Natural killer cell (primary cell): Measurements from ENCODE around the gene ITGA7. TPM values are rescaled to one million over a fixed set of nuclear protein-coding genes. Genes with fewer than 3 reads are reported as not detected.

Source experiments
- ATAC-seq, 3 donors: fragments of 150-1000 bp in 2 of 3; fragments of 200-7000 bp in 1 of 3; cut with Tn5 transposase; 1 replicate in 1 of 3; 2 replicates in 2 of 3; pipeline ENCODE4 v1.10.0; 2021; ENCODE audit warnings: mild to moderate bottlenecking in 2 of 3, moderate library complexity in 2 of 3
- DNase-seq, 2 donors: peaks; one replicate each; pipeline versions ENCODE4 v3.0.0 to v3.0.0-alpha.2; 2013 to 2021; ENCODE audit warnings: mixed read lengths in 1 of 2
- H3K27ac ChIP-seq: one replicate; pipeline ENCODE4 v1.5.1; 2013; ENCODE audit warnings: mild to moderate bottlenecking, low read length
- H3K27me3 ChIP-seq: one replicate; pipeline ENCODE4 v1.6.1; 2013; ENCODE audit warnings: low read length; ENCODE audit not compliant: control insufficient read depth, insufficient read depth
- H3K36me3 ChIP-seq: one replicate; pipeline ENCODE4 v1.6.1; 2013; ENCODE audit warnings: low read length; ENCODE audit not compliant: control insufficient read depth, insufficient read depth
- H3K4me1 ChIP-seq: one replicate; pipeline ENCODE4 v1.6.1; 2013; ENCODE audit warnings: low read length; ENCODE audit not compliant: control insufficient read depth, insufficient read depth
- H3K4me3 ChIP-seq: one replicate; pipeline ENCODE4 v1.5.1; 2013; ENCODE audit warnings: low read length
- H3K9me3 ChIP-seq: one replicate; pipeline ENCODE4 v1.6.1; 2013; ENCODE audit warnings: low read length; ENCODE audit not compliant: control insufficient read depth, insufficient read depth
- H3K27ac Mint-ChIP-seq, 2 donors: one replicate each; pipeline ENCODE4 v1.8.0; 2022; ENCODE audit warnings: mild to moderate bottlenecking in 2 of 2, mixed read lengths in 2 of 2, moderate library complexity in 1 of 2
- H3K27me3 Mint-ChIP-seq, 2 donors: one replicate each; pipeline ENCODE4 v1.8.0; 2022; ENCODE audit warnings: low read depth in 2 of 2, mixed read lengths in 2 of 2
- H3K36me3 Mint-ChIP-seq: one replicate; pipeline ENCODE4 v1.8.0; 2022; ENCODE audit warnings: mixed read lengths
- H3K4me1 Mint-ChIP-seq, 2 donors: one replicate each; pipeline ENCODE4 v1.8.0; 2022; ENCODE audit warnings: mixed read lengths in 2 of 2
- H3K4me3 Mint-ChIP-seq: one replicate; pipeline ENCODE4 v1.8.0; 2022; ENCODE audit warnings: mild to moderate bottlenecking, moderate library complexity, mixed read lengths
- H3K9me3 Mint-ChIP-seq, 2 donors: one replicate each; pipeline ENCODE4 v1.8.0; 2022; ENCODE audit warnings: mixed read lengths in 2 of 2
- CTCF ChIP-seq: fragments of 200-600 bp; IDR thresholded peaks from one replicate; pipeline ENCODE4 v1.8.0; 2022; ENCODE audit warnings: antibody characterized with exemption
- WGBS: methylation state at CpG from one replicate; pipeline ENCODE4 v1.1.7; 2013; ENCODE audit warnings: missing lambda C conversion rate; ENCODE audit not compliant: insufficient coverage; 5-methylcytosine and 5-hydroxymethylcytosine counted together
- intact Hi-C: fragments of 100-400 bp; cut with micrococcal nuclease; formaldehyde crosslinking; loops from one replicate; pipeline ENCODE4 v1.14.2; 2022
- total RNA-seq, 4 donors: library from RNA; stranded (reverse); fragments of 120-200 nt in 1 of 4; gene quantifications; one replicate each; pipeline versions ENCODE4 v1.2.3 to v1.2.4, GENCODE V29; 2013 to 2022

Gene ITGA7
- total RNA-seq, 3 donors from 2014 or later (not counting 1 experiment from before 2014, with no cell fraction given), result 2.8 to 4.6 (median 4.3) TPM

DNA sequence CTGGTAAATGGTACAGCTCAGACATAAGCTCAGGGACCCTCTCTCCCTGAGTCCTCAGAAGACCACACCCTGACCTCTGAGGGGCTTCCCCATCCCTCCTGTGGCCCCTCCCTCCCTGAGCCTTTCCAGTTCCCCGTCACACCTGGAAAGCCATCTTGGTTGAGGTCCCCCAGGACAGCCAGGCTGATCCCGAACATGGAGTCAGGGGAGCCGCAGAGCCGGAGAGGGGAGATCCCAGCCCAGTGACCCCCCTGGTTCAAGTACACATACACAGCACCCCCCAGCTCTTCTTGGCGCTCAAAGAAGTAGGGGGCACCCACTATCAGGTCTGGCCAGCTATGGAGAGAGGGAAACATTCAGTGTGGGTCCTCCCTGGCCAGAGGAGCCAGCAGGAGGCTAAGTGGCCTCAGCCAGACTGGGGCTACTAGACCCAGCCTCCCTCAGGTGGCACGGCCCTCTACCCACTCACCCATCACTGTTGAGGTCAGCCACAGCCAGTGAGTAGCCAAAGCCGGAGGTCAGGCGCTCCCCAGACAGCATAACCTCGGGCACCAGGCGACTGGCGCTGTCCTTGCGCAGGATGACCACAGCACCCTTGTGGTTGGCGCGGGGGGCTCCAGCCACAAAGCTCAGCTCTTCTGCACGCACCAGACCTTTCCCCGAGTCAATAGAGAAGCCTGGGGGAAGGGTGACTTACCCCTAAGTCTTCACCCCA lies 9.3 kb downstream of the ITGA7 start:
- Mint-ChIP-seq H3K36me3 (no peaks in the 10 kb centered on the region), H3K9me3 (no peaks in the 10 kb centered on the region), H3K4me1 (no peaks in the 10 kb centered on the region), H3K27ac (no peak overlapping the region), H3K4me3 (no peak overlapping the region), H3K27me3 (no peaks in the 10 kb centered on the region)
- 72% methylated on average over 15 of the region's 16 CpGs for WGBS
- no peak for TF ChIP-seq CTCF
- no peak for DNase-seq
- Histone ChIP-seq H3K4me1 (no peaks in the 10 kb centered on the region), H3K36me3 (no peaks in the 10 kb centered on the region), H3K27me3 (no peaks in the 10 kb centered on the region), H3K27ac (no peak overlapping the region), H3K4me3 (no peak overlapping the region), H3K9me3 (no peaks in the 10 kb centered on the region)
- no peak for ATAC-seq
- intact Hi-C loops, result no loop called here

DNA sequence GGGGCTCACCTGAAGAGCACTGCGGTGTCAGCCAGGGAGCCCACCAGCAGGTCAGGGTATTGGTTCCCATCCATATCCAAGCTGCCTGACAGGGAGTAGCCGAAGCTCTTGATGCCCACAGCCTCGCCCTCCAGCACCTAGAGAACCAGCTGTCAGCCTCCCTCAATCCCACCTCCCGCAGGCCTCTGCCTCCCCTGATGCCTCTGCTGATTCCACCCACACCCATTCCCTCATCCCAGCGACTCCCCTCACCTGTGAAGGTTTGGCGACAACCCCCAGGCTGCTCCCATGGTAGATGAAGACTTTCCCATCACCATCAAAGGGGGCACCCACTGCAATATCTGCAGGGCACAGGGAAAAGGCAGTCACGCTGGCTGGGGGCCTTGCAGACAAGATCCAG lies 10.0 kb downstream of the ITGA7 start:
- TF ChIP-seq CTCF, result no peak
- Histone ChIP-seq H3K27me3 (no peaks in the 10 kb centered on the region), H3K4me1 (no peaks in the 10 kb centered on the region), H3K27ac (no peak overlapping the region), H3K36me3 (no peaks in the 10 kb centered on the region), H3K4me3 (no peak overlapping the region), H3K9me3 (no peaks in the 10 kb centered on the region)
- Mint-ChIP-seq H3K36me3 (no peaks in the 10 kb centered on the region), H3K27ac (no peak overlapping the region), H3K9me3 (no peaks in the 10 kb centered on the region), H3K4me3 (no peak overlapping the region), H3K27me3 (no peaks in the 10 kb centered on the region), H3K4me1 (no peaks in the 10 kb centered on the region)
- ATAC-seq (no peak), DNase-seq (no peak)
- intact Hi-C loops, result no loop called here
- 90% methylated on average over 7 of the region's 7 CpGs for WGBS

DNA sequence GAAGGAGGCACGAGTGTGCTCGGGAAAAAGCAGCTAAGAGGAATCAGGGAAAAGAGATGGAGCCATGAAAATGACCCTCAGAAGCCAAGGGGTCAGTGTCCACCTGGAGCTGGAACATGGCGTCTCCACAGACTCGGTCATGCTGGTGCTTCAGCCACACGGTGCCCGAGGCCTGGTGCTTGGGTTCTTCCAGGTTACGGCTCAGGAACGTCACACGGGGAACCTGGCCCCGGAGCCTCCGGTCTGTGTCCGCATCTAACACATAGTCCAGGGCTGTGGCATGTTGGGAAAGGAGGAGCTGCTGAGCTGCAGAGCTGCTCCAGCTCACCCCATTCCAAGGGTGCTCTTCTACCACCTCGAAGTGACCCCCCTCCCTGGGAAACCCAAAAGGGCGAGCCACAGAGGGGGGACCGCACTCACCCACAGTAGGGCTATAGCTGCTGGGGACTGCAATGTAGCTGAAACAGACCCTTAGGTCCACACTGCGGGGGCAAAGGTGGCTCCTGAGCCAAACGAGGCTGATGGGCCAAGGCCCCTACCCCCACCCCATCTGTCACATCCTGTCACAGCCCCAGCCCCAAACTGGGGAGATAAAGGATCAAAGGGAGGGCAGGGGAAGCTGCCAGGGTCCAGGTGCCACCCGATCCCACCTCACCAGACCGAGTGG lies 10.8 kb downstream of the ITGA7 start:
- intact Hi-C loops, result no loop called here
- Histone ChIP-seq H3K36me3 (no peaks in the 10 kb centered on the region), H3K9me3 (no peaks in the 10 kb centered on the region), H3K4me3 (no peak overlapping the region), H3K27ac (no peak overlapping the region), H3K4me1 (no peaks in the 10 kb centered on the region), H3K27me3 (no peaks in the 10 kb centered on the region)
- Mint-ChIP-seq H3K4me1 (no peaks in the 10 kb centered on the region), H3K4me3 (no peak overlapping the region), H3K9me3 (no peaks in the 10 kb centered on the region), H3K27me3 (no peaks in the 10 kb centered on the region), H3K36me3 (no peaks in the 10 kb centered on the region), H3K27ac (no peak overlapping the region)
- no peak for TF ChIP-seq CTCF
- 93% methylated on average over 18 of the region's 19 CpGs for WGBS
- DNase-seq, result no peak
- ATAC-seq, result no peak
